Adrenal gland (tissue), 5 donors: ENCODE results near the gene ANGPT4.

ENCODE experiments used
- CTCF ChIP-seq, 6 experiments: fragments of 450-650 bp in 4 of 6; fragments of 200-600 bp in 2 of 6; sonication (generic) in 1 of 6; IDR thresholded peaks; 1 replicate in 5 of 6; 2 replicates in 1 of 6; pipeline versions ENCODE4 v1.5.1 to v1.8.0; 2016 to 2021; ENCODE audit warnings: antibody characterized with exemption in 6 of 6, mild to moderate bottlenecking in 2 of 6, moderate library complexity in 1 of 6
- POLR2A ChIP-seq, 2 donors: fragments of 450-650 bp; IDR thresholded peaks; one replicate each; pipeline ENCODE4 v1.6.1; 2017; ENCODE audit warnings: antibody characterized with exemption in 2 of 2, mild to moderate bottlenecking in 2 of 2, moderate library complexity in 1 of 2
- donor health status: DM: no; HTN: no; CAD: no.

DNA sequence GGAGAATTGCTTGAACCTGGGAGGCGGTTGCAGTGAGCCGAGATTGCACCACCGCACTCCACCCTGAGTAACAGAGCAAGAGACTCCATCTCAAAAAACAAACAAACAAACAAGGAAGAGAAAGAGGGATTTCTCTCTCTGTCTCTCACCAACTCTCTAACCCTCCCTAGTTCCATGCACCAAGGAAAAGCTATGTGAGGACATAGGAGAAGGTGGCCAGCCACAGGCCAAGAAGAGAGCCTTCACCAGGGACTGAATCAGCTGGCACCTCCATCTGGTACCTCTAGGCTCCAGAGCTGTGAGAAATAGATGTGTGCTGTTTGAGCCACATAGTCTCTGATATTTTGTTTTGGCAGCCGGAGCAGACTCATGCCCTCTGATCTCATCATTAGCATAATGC lies 91.6 kb downstream of the ANGPT4 start:
- no peak for TF ChIP-seq CTCF (IDR thresholded peaks at IDR 0.05)
- TF ChIP-seq POLR2A (IDR thresholded peaks at IDR 0.05): no peak
